ENCODE data around the gene RAD51B. TPM values are rescaled to one million over a fixed set of nuclear protein-coding genes. Genes with fewer than 3 reads are reported as not detected.

RAD51B gene
- total RNA-seq, 1 experiment from 2014 or later = 20.0 TPM

GRCh38 chr14:67815573-67816225, 3.9 kb upstream of the RAD51B start:
- intact Hi-C loops (cut with micrococcal nuclease) = no loop called here
- BruUV-seq (replicated peaks) = TSS peak; percentile 45
- Histone ChIP-seq H3K4me1 (ENCODE audit: control insufficient read depth in 1 of 2, insufficient read depth in 2 of 2, low read length in 2 of 2) (peaks cover 6 to 21% of the 10 kb centered on the region in 2 experiments; a peak in 3 of 4 replicates), H2AFZ (ENCODE audit: low read depth, low read length, poor library complexity, severe bottlenecking) (no peak overlapping the region), H3K79me2 (ENCODE audit: insufficient read depth, low read length) (peaks cover 13% of the 10 kb centered on the region; the same call in 1 of the 2 replicates), H3K9me2 (ENCODE audit: insufficient read depth) (no peaks in the 10 kb centered on the region), H3K4me2 (ENCODE audit: low read length) (peak overlapping the region; percentile 95), H4K20me1 (ENCODE audit: insufficient read depth) (no peaks in the 10 kb centered on the region), H3K9me3 (ENCODE audit: control insufficient read depth in 1 of 2, insufficient read depth in 1 of 2, low read depth in 1 of 2, low read length in 2 of 2) (no peaks in the 10 kb centered on the region), H3K9ac (ENCODE audit: low read length) (peak overlapping the region; percentile 67), H3K27me3 (ENCODE audit: insufficient read depth, low read length) (no peaks in the 10 kb centered on the region), H3K27ac (ENCODE audit: low read depth, low read length) (no peak overlapping the region), H3K36me3 (ENCODE audit: control insufficient read depth in 1 of 2, insufficient read depth in 2 of 2, low read length in 2 of 2) (peaks cover 0 to 7% of the 10 kb centered on the region in 2 experiments; a peak in 2 of 4 replicates), H3K4me3 (replicated peaks in 1 of 2; ENCODE audit: low read depth in 1 of 2, low read length in 2 of 2) (peak overlapping the region; percentile 67 to 85)
- ChIA-PET POLR2A (interaction anchor here (0.7 to 0.8 kb wide), 2 partner anchors 68 to 1528 kb away, joined by 3 to 4 read pairs; no protein-coding TSS in a partner anchor), RAD21 (ENCODE audit: low non-redundant PET in 1 of 2, low total read pairs in 2 of 2, uncharacterized antibody in 2 of 2, unreplicated experiment in 2 of 2) (no interaction called here), CTCF (no interaction called here)
- DNase-seq (ENCODE audit: low read depth, low spot score) = no peak
- no peak for ATAC-seq
- TF ChIP-seq CTCF (IDR thresholded peaks at IDR 0.05 in 2 of 3, conservative IDR thresholded peaks at IDR 0.05 in 1 of 3; ENCODE audit: borderline replicate concordance in 1 of 3, insufficient read depth in 1 of 3, low read depth in 2 of 3, low read length in 2 of 3) = no peak
- no peak for TF ChIP-seq CEBPB (IDR thresholded peaks at IDR 0.05; ENCODE audit: low read depth)
- no peak for TF ChIP-seq EGR1 (IDR thresholded peaks at IDR 0.05; ENCODE audit: low read depth)
- no peak for TF ChIP-seq EZH2phosphoT487 (IDR thresholded peaks at IDR 0.05; ENCODE audit: borderline replicate concordance)
- no peak for TF ChIP-seq FOSL1 (IDR thresholded peaks at IDR 0.05; ENCODE audit: low read depth)
- TF ChIP-seq ZFX (IDR thresholded peaks at IDR 0.05) = no peak
- TF ChIP-seq SIN3A (IDR thresholded peaks at IDR 0.05; ENCODE audit: low read depth) = no peak
- TF ChIP-seq JUND (IDR thresholded peaks at IDR 0.05) = no peak

All from HCT116 (cell line).